Neutrophil (primary cell): ENCODE results near the gene HDAC7.
"Not testable (repeated sequence)": the region's sequence is repeated elsewhere in the genome, so short reads cannot be mapped to it uniquely, and the experiment has no call there.

Source experiments
- H3K27ac ChIP-seq: fragments of 200-600 bp; sonication (generic); 2 replicates; pipeline ENCODE4 v1.5.1; 2016; ENCODE audit warnings: mild to moderate bottlenecking, moderate library complexity
- H3K27me3 ChIP-seq: fragments of 200-600 bp; sonication (generic); 2 replicates; pipeline ENCODE4 v1.6.0; 2016; ENCODE audit warnings: mild to moderate bottlenecking
- H3K36me3 ChIP-seq: fragments of 200-600 bp; sonication (generic); 2 replicates; pipeline ENCODE4 v1.5.1; 2017
- H3K4me1 ChIP-seq, 2 experiments: fragments of 200-600 bp in 1 of 2; sonication (generic) in 1 of 2; 1 replicate in 1 of 2; 2 replicates in 1 of 2; pipeline versions ENCODE4 v1.5.1 to v1.6.1; 2013 to 2016; ENCODE audit warnings: low read depth in 1 of 2, low read length in 1 of 2, mild to moderate bottlenecking in 1 of 2, moderate library complexity in 1 of 2; ENCODE audit not compliant: control insufficient read depth in 1 of 2, insufficient read depth in 1 of 2
- H3K4me3 ChIP-seq, 2 experiments: fragments of 200-600 bp in 1 of 2; sonication (generic) in 1 of 2; 1 replicate in 1 of 2; 2 replicates in 1 of 2; pipeline ENCODE4 v1.5.1; 2013 to 2016; ENCODE audit warnings: low read depth in 1 of 2, low read length in 1 of 2, mild to moderate bottlenecking in 1 of 2, moderate library complexity in 1 of 2
- H3K9me3 ChIP-seq: fragments of 200-600 bp; sonication (generic); 2 replicates; pipeline ENCODE4 v1.5.1; 2016
- TF ChIP-seq, protein P1 (sequence below): fragments of 200-600 bp; sonication (generic); IDR thresholded peaks from 2 replicates; pipeline ENCODE4 v1.5.1; 2016; ENCODE audit warnings: antibody characterized with exemption

HDAC7 gene

DNA sequence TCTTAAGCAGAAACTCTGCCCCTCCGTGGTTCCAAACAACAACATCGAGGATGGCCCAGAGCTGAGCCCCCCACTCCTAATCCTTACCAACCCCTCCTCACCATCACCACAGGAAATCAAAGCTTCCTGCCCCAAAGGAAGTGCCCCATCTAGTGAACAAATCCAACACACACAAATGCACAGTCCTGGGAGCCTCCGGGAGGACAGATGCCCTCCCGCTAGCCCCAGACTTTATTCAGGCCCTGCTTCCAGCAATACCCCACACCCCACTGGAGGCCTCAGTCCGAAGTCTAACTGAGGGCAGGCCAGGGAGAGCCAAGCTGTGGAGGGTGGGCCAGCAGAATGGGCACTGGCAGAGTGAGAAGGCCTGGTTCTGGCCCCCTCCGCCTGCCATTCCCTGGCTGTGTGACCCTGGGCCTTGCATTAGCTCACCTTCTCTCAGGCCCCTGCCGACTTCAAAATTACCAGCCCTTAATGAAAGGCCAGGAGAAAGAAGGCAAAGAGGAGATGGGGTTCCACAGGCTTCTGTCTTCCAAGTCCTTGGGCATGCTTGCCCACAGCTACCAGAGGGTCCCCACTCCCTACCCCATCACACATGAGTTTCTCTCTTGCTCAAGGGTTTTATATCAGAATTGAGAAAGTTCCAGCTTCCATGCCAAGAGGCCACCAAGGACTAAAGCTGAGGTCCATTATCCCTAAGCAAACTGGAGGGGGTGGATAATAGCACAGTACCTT lies 2.3 kb downstream of the HDAC7 start:
- H3K36me3 ChIP-seq = no peaks in the 10 kb centered on the region
- H3K27ac ChIP-seq = peak overlapping the region; percentile 95
- peak overlapping the region; percentile 80 to 91 for H3K4me3 ChIP-seq
- no peaks in the 10 kb centered on the region for H3K9me3 ChIP-seq
- H3K4me1 ChIP-seq = peaks cover 81 to 89% of the 10 kb centered on the region in 2 experiments
- H3K27me3 ChIP-seq = no peaks in the 10 kb centered on the region
- TF ChIP-seq, protein P1, sequence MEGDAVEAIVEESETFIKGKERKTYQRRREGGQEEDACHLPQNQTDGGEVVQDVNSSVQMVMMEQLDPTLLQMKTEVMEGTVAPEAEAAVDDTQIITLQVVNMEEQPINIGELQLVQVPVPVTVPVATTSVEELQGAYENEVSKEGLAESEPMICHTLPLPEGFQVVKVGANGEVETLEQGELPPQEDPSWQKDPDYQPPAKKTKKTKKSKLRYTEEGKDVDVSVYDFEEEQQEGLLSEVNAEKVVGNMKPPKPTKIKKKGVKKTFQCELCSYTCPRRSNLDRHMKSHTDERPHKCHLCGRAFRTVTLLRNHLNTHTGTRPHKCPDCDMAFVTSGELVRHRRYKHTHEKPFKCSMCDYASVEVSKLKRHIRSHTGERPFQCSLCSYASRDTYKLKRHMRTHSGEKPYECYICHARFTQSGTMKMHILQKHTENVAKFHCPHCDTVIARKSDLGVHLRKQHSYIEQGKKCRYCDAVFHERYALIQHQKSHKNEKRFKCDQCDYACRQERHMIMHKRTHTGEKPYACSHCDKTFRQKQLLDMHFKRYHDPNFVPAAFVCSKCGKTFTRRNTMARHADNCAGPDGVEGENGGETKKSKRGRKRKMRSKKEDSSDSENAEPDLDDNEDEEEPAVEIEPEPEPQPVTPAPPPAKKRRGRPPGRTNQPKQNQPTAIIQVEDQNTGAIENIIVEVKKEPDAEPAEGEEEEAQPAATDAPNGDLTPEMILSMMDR = no peak

DNA sequence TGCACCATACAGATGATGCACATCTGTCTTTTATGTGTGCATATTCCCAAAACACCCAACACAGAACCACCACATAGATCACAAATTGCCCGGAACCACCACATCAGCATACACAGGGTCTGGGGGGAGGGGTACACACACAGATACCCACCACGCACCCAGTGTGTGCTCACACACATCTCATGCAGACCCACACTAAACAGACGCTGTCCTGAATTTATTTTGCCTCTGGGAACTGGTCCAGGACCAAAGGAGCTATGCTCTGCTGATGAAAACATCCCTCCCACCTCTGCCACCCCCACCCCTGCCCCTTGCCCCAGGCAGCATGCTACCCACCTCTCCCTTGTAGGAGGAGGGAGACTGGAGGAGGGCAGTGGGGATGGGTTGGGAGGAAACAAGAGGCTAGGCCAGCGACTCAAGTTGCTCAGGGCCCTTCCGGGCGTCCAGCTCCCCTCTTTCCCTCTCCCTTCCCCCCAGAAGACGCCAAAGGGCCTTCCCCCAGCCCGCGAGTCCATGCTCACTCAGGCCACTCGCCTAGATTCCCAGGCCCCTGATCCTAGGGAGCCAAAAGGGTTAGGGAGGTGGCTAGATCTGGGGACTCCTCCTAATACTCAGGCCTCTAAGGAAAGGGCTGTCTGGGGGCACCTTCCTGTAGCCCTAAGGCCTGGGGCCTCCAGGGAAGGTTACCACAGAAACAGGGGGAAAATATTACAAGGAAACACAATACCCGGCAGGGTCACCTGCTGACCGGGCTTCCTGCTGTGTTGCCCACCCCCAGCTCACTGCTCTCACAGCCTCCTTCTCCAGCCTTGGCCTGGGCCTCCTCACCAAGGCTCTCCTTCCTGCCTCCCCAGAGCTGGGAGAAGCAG lies 3.1 kb downstream of the HDAC7 start:
- H3K36me3 ChIP-seq = no peaks in the 10 kb centered on the region
- H3K27ac ChIP-seq = peak overlapping the region; percentile 95
- TF ChIP-seq, protein P1 = no peak
- H3K4me1 ChIP-seq = peaks cover 87 to 92% of the 10 kb centered on the region in 2 experiments
- no peaks in the 10 kb centered on the region for H3K27me3 ChIP-seq
- H3K4me3 ChIP-seq = peak overlapping the region; percentile 80 to 91
- H3K9me3 ChIP-seq = no peaks in the 10 kb centered on the region

DNA sequence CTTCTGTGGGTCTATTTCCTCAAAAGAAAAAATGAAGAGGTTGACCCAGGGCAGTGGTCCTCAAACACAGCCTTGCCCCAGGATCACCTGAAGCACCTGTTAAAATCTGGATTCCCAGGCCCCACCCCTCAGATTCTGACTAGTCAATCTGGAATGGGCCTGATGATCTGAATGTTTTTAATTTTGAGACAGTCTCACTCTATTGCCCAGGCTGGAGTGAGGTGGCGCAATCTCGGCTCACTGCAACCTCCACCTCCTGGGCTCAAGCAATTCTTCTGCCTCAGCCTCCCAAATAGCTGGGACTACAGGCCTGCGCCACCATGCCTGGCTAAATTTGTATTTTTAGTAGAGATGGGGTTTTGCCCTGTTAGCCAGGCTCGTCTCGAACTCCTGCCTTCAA lies 4.3 kb downstream of the HDAC7 start:
- Histone ChIP-seq H3K4me3 (peak overlapping the region in 1 of 2 experiments; percentile 6), H3K27ac (peak overlapping the region; percentile 93), H3K4me1 (peaks cover 88 to 92% of the 10 kb centered on the region in 2 experiments)
- H3K36me3 ChIP-seq, H3K27me3 ChIP-seq, H3K9me3 ChIP-seq: not testable (repeated sequence)

DNA sequence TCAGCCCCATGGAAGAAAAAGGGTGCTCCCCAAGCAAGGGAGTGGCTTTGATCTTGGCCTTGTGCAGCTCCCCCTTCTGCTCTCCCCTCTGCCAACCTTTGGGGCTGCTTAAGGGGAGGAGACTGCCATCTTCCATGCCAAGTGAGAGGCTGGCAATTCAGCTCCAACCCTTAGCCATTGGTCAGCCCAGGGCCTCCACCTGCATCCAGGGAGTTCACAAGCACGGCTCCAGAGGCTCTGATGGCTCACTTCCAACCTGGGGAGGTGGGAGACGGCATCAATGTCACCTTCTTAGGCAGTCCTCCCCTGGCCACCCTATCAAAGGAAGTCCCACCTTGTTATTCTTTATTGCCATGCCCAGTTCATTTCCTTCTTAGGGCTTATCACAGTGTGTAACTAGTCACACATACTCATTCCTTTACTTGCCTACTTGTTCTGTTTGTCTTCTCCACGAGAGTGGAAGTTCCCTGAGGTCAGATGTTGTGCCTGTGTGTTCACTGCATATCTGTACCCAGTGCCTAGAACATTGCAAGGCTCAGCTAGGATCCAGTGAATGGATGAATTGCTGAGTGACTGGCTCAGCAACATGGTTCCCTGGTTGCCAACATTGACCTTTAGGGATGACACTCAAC lies 5.0 kb downstream of the HDAC7 start:
- peaks cover 91 to 95% of the 10 kb centered on the region in 2 experiments for H3K4me1 ChIP-seq
- peak overlapping the region; percentile 93 for H3K27ac ChIP-seq
- H3K36me3 ChIP-seq = no peaks in the 10 kb centered on the region
- peak overlapping the region; percentile 71 to 77 for H3K4me3 ChIP-seq
- H3K9me3 ChIP-seq = no peaks in the 10 kb centered on the region
- TF ChIP-seq, protein P1 = no peak
- H3K27me3 ChIP-seq = no peaks in the 10 kb centered on the region

DNA sequence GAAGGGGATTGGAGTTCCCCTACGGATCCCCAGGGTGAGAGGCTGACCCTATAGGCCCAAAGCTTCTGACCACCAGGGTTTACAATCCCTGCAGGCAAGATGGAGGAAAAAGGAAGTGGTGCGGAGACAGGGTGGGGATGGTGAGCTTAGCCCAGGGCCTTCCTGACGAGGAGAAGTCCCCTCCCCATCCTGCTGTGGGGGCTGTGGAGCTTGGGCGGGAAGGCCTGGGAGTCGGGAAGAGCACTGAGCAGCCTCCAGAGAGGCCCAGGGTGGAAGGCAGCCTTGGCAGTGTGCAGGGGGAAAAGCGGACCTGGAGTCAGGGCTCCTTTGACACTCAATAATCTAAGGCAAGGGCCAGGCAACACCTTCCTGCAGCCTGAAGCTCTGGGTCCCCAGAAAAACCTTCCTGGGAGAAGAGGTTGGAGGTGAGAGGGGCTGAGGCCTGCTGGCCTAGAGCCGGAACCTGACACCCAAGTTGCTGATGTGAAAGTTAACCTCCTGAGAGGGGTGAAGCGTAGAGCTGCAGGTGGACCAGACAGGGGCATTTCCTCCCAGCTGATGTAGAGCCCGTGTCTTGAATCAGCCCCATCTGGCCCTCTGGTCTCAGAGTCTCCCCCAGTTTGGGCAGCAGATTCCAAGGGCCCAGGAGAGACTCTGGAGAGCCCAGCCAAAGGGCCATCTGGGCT lies 6.0 kb downstream of the HDAC7 start:
- no peaks in the 10 kb centered on the region for H3K9me3 ChIP-seq
- H3K4me3 ChIP-seq = peak overlapping the region; percentile 71 to 77
- no peaks in the 10 kb centered on the region for H3K27me3 ChIP-seq
- H3K36me3 ChIP-seq = no peaks in the 10 kb centered on the region
- TF ChIP-seq, protein P1 = peak; percentile 27
- H3K27ac ChIP-seq = peak overlapping the region; percentile 93
- H3K4me1 ChIP-seq = peaks cover 97 to 99% of the 10 kb centered on the region in 2 experiments
